Panc1 (cell line): Measurements from ENCODE around the gene INPP5A. TPM values are rescaled to one million over a fixed set of nuclear protein-coding genes. Genes with fewer than 3 reads are reported as not detected.
A peak's percentile ranks its signal among the peaks of the same experiment; 100 is the strongest.

Source experiments
- ATAC-seq: fragments of 200-7000 bp; cut with Tn5 transposase; 2 replicates; pipeline ENCODE4 v1.9.1; 2020; ENCODE audit warnings: mild to moderate bottlenecking, moderate library complexity
- BruUV-seq: library from RNA; stranded (reverse); fragments of 400-500 nt; replicated peaks from 2 replicates; lab custom pipeline; 2021; lab: Mats Ljungman, UMichigan
- CTCF ChIA-PET: fragments of 300-600 bp; sonication (Branson Sonifier 250); formaldehyde crosslinking; loops from one replicate; lab custom pipeline; 2022; ENCODE audit warnings: antibody characterized with exemption; lab: Charles Lee
- POLR2A ChIA-PET: fragments of 300-600 bp; sonication (Branson Sonifier 250); formaldehyde crosslinking; loops from one replicate; lab custom pipeline; 2022; ENCODE audit warnings: antibody characterized with exemption; lab: Charles Lee
- DNase-seq: peaks from one replicate; pipeline ENCODE4 v3.0.0-alpha.2; 2010; ENCODE audit warnings: low read depth, low spot score
- H3K27ac ChIP-seq: 2 replicates; pipeline ENCODE4 v1.5.1; 2011; ENCODE audit warnings: mild to moderate bottlenecking, low read length, inconsistent platforms
- H3K27me3 ChIP-seq: fragments of 200-500 bp; sonication (Bioruptor generic); 2 replicates; pipeline ENCODE4 v1.6.0; 2014; ENCODE audit warnings: low read length, inconsistent platforms; ENCODE audit not compliant: control insufficient read depth, insufficient read depth
- H3K36me3 ChIP-seq: fragments of 200-500 bp; sonication (Bioruptor generic); 2 replicates; pipeline ENCODE4 v1.5.1; 2014; ENCODE audit warnings: inconsistent platforms, mild to moderate bottlenecking, low read length, moderate library complexity; ENCODE audit not compliant: control insufficient read depth, insufficient read depth
- H3K4me1 ChIP-seq: 2 replicates; pipeline ENCODE4 v1.5.1; 2011; ENCODE audit warnings: inconsistent platforms, mild to moderate bottlenecking, low read length, moderate library complexity; ENCODE audit not compliant: control insufficient read depth, insufficient read depth
- H3K4me3 ChIP-seq, 2 experiments: 2 replicates each; pipeline ENCODE4 v1.5.1; 2011 to 2012; ENCODE audit warnings: low read depth in 2 of 2, low read length in 2 of 2, mild to moderate bottlenecking in 2 of 2, inconsistent platforms in 1 of 2, moderate library complexity in 1 of 2
- H3K9me3 ChIP-seq: fragments of 200-500 bp; sonication (Bioruptor generic); 2 replicates; pipeline ENCODE4 v1.5.1; 2014; ENCODE audit warnings: low read depth, mild to moderate bottlenecking, inconsistent platforms, low read length, moderate library complexity; ENCODE audit not compliant: control insufficient read depth, insufficient read depth
- CTCF ChIP-seq: fragments of 450-650 bp; IDR thresholded peaks from 2 replicates; pipeline ENCODE4 v1.5.1; 2017; ENCODE audit warnings: mild to moderate bottlenecking
- POLR2AphosphoS5 ChIP-seq: IDR thresholded peaks from 2 replicates; pipeline ENCODE4 v1.6.1; 2012; ENCODE audit warnings: mild to moderate bottlenecking, low read depth, low read length, moderate library complexity
- REST ChIP-seq, 2 experiments: IDR thresholded peaks; 2 replicates each; pipeline ENCODE4 v1.6.1; 2011 to 2012; ENCODE audit warnings: low read depth in 2 of 2, control low read depth in 1 of 2, low read length in 1 of 2, mild to moderate bottlenecking in 1 of 2, moderate library complexity in 1 of 2; ENCODE audit not compliant: insufficient read depth in 1 of 2
- SIN3A ChIP-seq: IDR thresholded peaks from 2 replicates; pipeline ENCODE4 v1.6.1; 2012; ENCODE audit warnings: low read depth, mild to moderate bottlenecking, low read length, moderate library complexity, borderline replicate concordance; ENCODE audit not compliant: insufficient read depth
- TCF7L2 ChIP-seq: IDR thresholded peaks from 2 replicates; pipeline ENCODE4 v1.6.1; 2011; ENCODE audit warnings: mild to moderate bottlenecking, low read depth, low read length, inconsistent platforms
- in situ Hi-C: cut with HindIII; loops from 2 replicates; pipeline ENCODE4 v1.10.0; 2016; ENCODE audit warnings: low sequenced_read_pairs, low pct_unique_long_range_greater_than_20kb
- intact Hi-C: fragments of 100-400 bp; cut with micrococcal nuclease; formaldehyde crosslinking; loops from one replicate; pipeline ENCODE4 v1.10.0; 2022; ENCODE audit not compliant: unreplicated experiment
- total RNA-seq: library from RNA; stranded (reverse); gene quantifications from one replicate; pipeline ENCODE4 v1.2.1, GENCODE V29; 2021; ENCODE audit not compliant: unreplicated experiment

INPP5A gene
- total RNA-seq, 1 experiment from 2014 or later: 60.0 TPM

- peak; percentile 18 for ATAC-seq
- DNase-seq: peak; percentile 73
- peaks cover 4% of the 10 kb centered on the region; the same call in 1 of the 2 replicates for H3K9me3 ChIP-seq
- no TSS peak for BruUV-seq
- intact Hi-C loops (no loop called here), in situ Hi-C loops (no loop called here)
- no peak overlapping the region for H3K4me3 ChIP-seq
- H3K36me3 ChIP-seq: no peaks in the 10 kb centered on the region
- H3K4me1 ChIP-seq: peaks cover 47% of the 10 kb centered on the region
- no peaks in the 10 kb centered on the region for H3K27me3 ChIP-seq
- no peak for TF ChIP-seq POLR2AphosphoS5
- ChIA-PET POLR2A (interaction anchor here (0.7 kb wide), 1 partner anchor 450 kb away, joined by 3 read pairs; no protein-coding TSS in a partner anchor), CTCF (interaction anchor here (0.7 kb wide), 2 partner anchors 68 to 73 kb away, joined by 3 to 5 read pairs; no protein-coding TSS in a partner anchor)
- peak overlapping the region; percentile 57 for H3K27ac ChIP-seq
These were observed 4.6 kb upstream of the INPP5A start for GRCh38 chr10:132532749-132533560.

- Histone ChIP-seq H3K27me3 (no peaks in the 10 kb centered on the region), H3K9me3 (peaks cover 4% of the 10 kb centered on the region; the same call in 1 of the 2 replicates), H3K4me1 (peaks cover 49% of the 10 kb centered on the region), H3K36me3 (no peaks in the 10 kb centered on the region), H3K4me3 (no peak overlapping the region), H3K27ac (peak overlapping the region; percentile 57)
- no peak for TF ChIP-seq CTCF
- no peak for TF ChIP-seq POLR2AphosphoS5
- no peak for TF ChIP-seq TCF7L2
- TF ChIP-seq REST (IDR thresholded peaks at IDR 0.05; ENCODE audit: insufficient read depth in 1 of 2, low read depth in 2 of 2, low read length in 1 of 2): no peak
- no peak for TF ChIP-seq SIN3A
- intact Hi-C loops (no loop called here), in situ Hi-C loops (no loop called here)
- ATAC-seq (no peak), DNase-seq (no peak)
- POLR2A ChIA-PET: interaction anchor here (0.7 kb wide), 1 partner anchor 450 kb away, joined by 3 read pairs; no protein-coding TSS in a partner anchor
- no TSS peak for BruUV-seq
- CTCF ChIA-PET: interaction anchor here (0.7 kb wide), 1 partner anchor 69 kb away, joined by 5 read pairs; no protein-coding TSS in a partner anchor
These were observed 3.9 kb upstream of the INPP5A start for GRCh38 chr10:132533571-132534260.
